ENCODE measurements around the gene B3GALT2. TPM values are rescaled to one million over a fixed set of nuclear protein-coding genes. Genes with fewer than 3 reads are reported as not detected.
"Not testable (repeated sequence)": the region's sequence is repeated elsewhere in the genome, so short reads cannot be mapped to it uniquely, and the experiment has no call there.

The B3GALT2 gene
- 83.4 TPM for total RNA-seq
- long read RNA-seq, transcript B3GALT2-201 (2 exons, 3,274 nt), result major isoform, 84 of 94 reads
- long read RNA-seq, partial matches to known transcripts, result 0 of 94 reads
- long read RNA-seq, other reads (novel, unspliced or antisense), result 10 of 94 reads

GRCh38 chr1:193185901-193186731, at the start of gene B3GALT2:
Gene B3GALT2 (minus strand): TSS chr1:193186613. CDS start chr1:193181562, 5,051 bp downstream.
- ATAC-seq, result peak; percentile 73
- intact Hi-C loops (cut with micrococcal nuclease), result no loop called here

GRCh38 chr1:193234530-193234929, 48.1 kb upstream of the B3GALT2 start:
- intact Hi-C loops (cut with micrococcal nuclease), result no loop called here

More at GRCh38 chr1:193185901-193186731, at the start of gene B3GALT2:
- DNase-seq, result no peak

GRCh38 chr1:193231146-193231545, 44.7 kb upstream of the B3GALT2 start:
- ATAC-seq; intact Hi-C loops (cut with micrococcal nuclease); DNase-seq: not testable (repeated sequence)

More at GRCh38 chr1:193234530-193234929, 48.1 kb upstream of the B3GALT2 start:
- ATAC-seq (no peak), DNase-seq (no peak)

- intact Hi-C loops (cut with micrococcal nuclease), result no loop called here
- no peak for DNase-seq
- no peak for ATAC-seq
Observed at GRCh38 chr1:193229136-193229535, 42.7 kb upstream of the B3GALT2 start.

- intact Hi-C loops (cut with micrococcal nuclease), result no loop called here
- no peak for DNase-seq
- peak; percentile 30 for ATAC-seq
Observed at GRCh38 chr1:193222056-193222615, 35.7 kb upstream of the B3GALT2 start.

GRCh38 chr1:193221651-193222050, 35.2 kb upstream of the B3GALT2 start:
- ATAC-seq, result no peak
- DNase-seq, result no peak
- intact Hi-C loops (cut with micrococcal nuclease), result no loop called here

GRCh38 chr1:193219391-193219790, 33.0 kb upstream of the B3GALT2 start:
- ATAC-seq (no peak), DNase-seq (no peak)
- intact Hi-C loops (cut with micrococcal nuclease), result no loop called here

GRCh38 chr1:193216920-193217319, 30.5 kb upstream of the B3GALT2 start:
- intact Hi-C loops (cut with micrococcal nuclease), result no loop called here
- peak; percentile 73 for ATAC-seq
- DNase-seq, result peak; percentile 33

GRCh38 chr1:193213998-193214397, 27.6 kb upstream of the B3GALT2 start:
- DNase-seq (no peak), ATAC-seq (no peak)
- intact Hi-C loops (cut with micrococcal nuclease), result no loop called here

- ATAC-seq (no peak), DNase-seq (no peak)
- intact Hi-C loops (cut with micrococcal nuclease), result no loop called here
Observed at GRCh38 chr1:193212637-193213036, 26.2 kb upstream of the B3GALT2 start.

GRCh38 chr1:193211539-193211938, 25.1 kb upstream of the B3GALT2 start:
- no peak for DNase-seq
- intact Hi-C loops (cut with micrococcal nuclease), result no loop called here
- no peak for ATAC-seq

- DNase-seq (no peak), ATAC-seq (no peak)
- intact Hi-C loops (cut with micrococcal nuclease), result no loop called here
Observed at GRCh38 chr1:193210996-193211395, 24.6 kb upstream of the B3GALT2 start.

GRCh38 chr1:193201021-193201420, 14.6 kb upstream of the B3GALT2 start:
- ATAC-seq (no peak), DNase-seq (no peak)
- intact Hi-C loops (cut with micrococcal nuclease), result no loop called here

GRCh38 chr1:193199940-193200339, 13.5 kb upstream of the B3GALT2 start:
- ATAC-seq (no peak), DNase-seq (no peak)
- intact Hi-C loops (cut with micrococcal nuclease), result loop anchor here (10.0 kb wide), 1 partner anchor 45 kb away; no protein-coding TSS in a partner anchor

GRCh38 chr1:193192586-193192985, 6.2 kb upstream of the B3GALT2 start:
- intact Hi-C loops (cut with micrococcal nuclease), result loop anchor here (10.0 kb wide), 1 partner anchor 52 kb away; no protein-coding TSS in a partner anchor
- ATAC-seq (no peak), DNase-seq (no peak)

GRCh38 chr1:193190096-193190744, 3.8 kb upstream of the B3GALT2 start:
- peak; percentile 46 for ATAC-seq

GRCh38 chr1:193189442-193190095, 3.2 kb upstream of the B3GALT2 start:
- DNase-seq (no peak), ATAC-seq (peak; percentile 62)
- intact Hi-C loops (cut with micrococcal nuclease), result loop anchor here (10.0 kb wide), 1 partner anchor 55 kb away; no protein-coding TSS in a partner anchor

More at GRCh38 chr1:193190096-193190744, 3.8 kb upstream of the B3GALT2 start:
- no peak for DNase-seq
- intact Hi-C loops (cut with micrococcal nuclease), result loop anchor here (10.0 kb wide), 1 partner anchor 55 kb away; no protein-coding TSS in a partner anchor

- DNase-seq; intact Hi-C loops (cut with micrococcal nuclease): not testable (repeated sequence)
- ATAC-seq, result peak; percentile 7
Observed at GRCh38 chr1:193188915-193189314, 2.5 kb upstream of the B3GALT2 start.

- no peak for ATAC-seq
- DNase-seq, result no peak
- intact Hi-C loops (cut with micrococcal nuclease), result no loop called here
Observed at GRCh38 chr1:193187114-193187513, 701 bp upstream of the B3GALT2 start.

All from left ventricle myocardium superior (tissue), 1 donor.